ENCODE results near the gene TAF5.

The TAF5 gene

GRCh38 chr10:103419101-103419500, 51.3 kb downstream of the TAF5 start:
- TF ChIP-seq CTCF (IDR thresholded peaks at IDR 0.05) = no peak

- no peak for TF ChIP-seq CTCF (IDR thresholded peaks at IDR 0.05)
Observed at GRCh38 chr10:103423748-103424147, 56.0 kb downstream of the TAF5 start.

GRCh38 chr10:103427866-103428265, 60.1 kb downstream of the TAF5 start:
- TF ChIP-seq CTCF (IDR thresholded peaks at IDR 0.05) = no peak

- TF ChIP-seq CTCF (IDR thresholded peaks at IDR 0.05) = no peak
Observed at GRCh38 chr10:103428989-103429643, 61.3 kb downstream of the TAF5 start.

- TF ChIP-seq CTCF (IDR thresholded peaks at IDR 0.05) = no peak
Observed at GRCh38 chr10:103429647-103430046, 61.9 kb downstream of the TAF5 start.

GRCh38 chr10:103431902-103432301, 64.1 kb downstream of the TAF5 start:
- no peak for TF ChIP-seq CTCF (IDR thresholded peaks at IDR 0.05)

GRCh38 chr10:103433858-103434257, 66.1 kb downstream of the TAF5 start:
- no peak for TF ChIP-seq CTCF (IDR thresholded peaks at IDR 0.05)
